ENCODE results near the gene SALL1.

DNA sequence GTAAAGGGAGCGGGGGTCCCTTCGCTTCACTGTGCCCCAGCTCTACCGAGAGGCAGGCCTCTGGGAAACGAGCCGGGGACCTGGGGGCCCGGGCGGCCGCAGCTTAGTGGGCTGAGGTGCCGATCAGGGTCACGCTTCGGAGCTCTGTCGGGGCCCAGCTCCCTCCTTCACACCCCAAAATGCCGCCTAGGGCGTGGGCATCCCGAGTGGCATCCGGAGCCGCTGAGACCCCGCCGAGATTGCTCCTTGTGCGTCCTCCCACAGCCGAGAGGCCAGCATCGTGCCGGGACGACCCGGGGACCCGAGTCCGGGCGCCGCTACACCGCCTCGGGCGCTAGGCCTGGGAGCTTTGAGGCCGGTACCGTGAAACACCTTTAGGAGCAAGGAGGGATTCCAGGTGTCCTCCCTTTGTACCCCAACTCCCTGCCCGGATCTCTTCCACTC, 1.3 kb downstream of the SALL1 start:
- TF ChIP-seq RFX5 (IDR thresholded peaks at IDR 0.05; ENCODE audit: low read depth, low read length) (no peak), CEBPB (IDR thresholded peaks at IDR 0.05; ENCODE audit: low read depth, low read length) (no peak)
- TF ChIP-seq, protein P1, sequence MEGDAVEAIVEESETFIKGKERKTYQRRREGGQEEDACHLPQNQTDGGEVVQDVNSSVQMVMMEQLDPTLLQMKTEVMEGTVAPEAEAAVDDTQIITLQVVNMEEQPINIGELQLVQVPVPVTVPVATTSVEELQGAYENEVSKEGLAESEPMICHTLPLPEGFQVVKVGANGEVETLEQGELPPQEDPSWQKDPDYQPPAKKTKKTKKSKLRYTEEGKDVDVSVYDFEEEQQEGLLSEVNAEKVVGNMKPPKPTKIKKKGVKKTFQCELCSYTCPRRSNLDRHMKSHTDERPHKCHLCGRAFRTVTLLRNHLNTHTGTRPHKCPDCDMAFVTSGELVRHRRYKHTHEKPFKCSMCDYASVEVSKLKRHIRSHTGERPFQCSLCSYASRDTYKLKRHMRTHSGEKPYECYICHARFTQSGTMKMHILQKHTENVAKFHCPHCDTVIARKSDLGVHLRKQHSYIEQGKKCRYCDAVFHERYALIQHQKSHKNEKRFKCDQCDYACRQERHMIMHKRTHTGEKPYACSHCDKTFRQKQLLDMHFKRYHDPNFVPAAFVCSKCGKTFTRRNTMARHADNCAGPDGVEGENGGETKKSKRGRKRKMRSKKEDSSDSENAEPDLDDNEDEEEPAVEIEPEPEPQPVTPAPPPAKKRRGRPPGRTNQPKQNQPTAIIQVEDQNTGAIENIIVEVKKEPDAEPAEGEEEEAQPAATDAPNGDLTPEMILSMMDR (conservative IDR thresholded peaks at IDR 0.05; ENCODE audit: low read depth, low read length): no peak
- TF ChIP-seq, protein P2, sequence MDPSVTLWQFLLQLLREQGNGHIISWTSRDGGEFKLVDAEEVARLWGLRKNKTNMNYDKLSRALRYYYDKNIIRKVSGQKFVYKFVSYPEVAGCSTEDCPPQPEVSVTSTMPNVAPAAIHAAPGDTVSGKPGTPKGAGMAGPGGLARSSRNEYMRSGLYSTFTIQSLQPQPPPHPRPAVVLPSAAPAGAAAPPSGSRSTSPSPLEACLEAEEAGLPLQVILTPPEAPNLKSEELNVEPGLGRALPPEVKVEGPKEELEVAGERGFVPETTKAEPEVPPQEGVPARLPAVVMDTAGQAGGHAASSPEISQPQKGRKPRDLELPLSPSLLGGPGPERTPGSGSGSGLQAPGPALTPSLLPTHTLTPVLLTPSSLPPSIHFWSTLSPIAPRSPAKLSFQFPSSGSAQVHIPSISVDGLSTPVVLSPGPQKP (IDR thresholded peaks at IDR 0.05; ENCODE audit: borderline replicate concordance, low read depth, low read length): no peak
